NCI-H524 (cell line): Measurements from ENCODE around the gene OPN1MW3.
"Not testable (repeated sequence)": the region's sequence is repeated elsewhere in the genome, so short reads cannot be mapped to it uniquely, and the experiment has no call there.

Experiments used
- DNase-seq, 2 experiments: peaks; one replicate each; lab custom pipeline; 2025; lab: John Stamatoyannopoulos, UW

Gene OPN1MW3

DNA sequence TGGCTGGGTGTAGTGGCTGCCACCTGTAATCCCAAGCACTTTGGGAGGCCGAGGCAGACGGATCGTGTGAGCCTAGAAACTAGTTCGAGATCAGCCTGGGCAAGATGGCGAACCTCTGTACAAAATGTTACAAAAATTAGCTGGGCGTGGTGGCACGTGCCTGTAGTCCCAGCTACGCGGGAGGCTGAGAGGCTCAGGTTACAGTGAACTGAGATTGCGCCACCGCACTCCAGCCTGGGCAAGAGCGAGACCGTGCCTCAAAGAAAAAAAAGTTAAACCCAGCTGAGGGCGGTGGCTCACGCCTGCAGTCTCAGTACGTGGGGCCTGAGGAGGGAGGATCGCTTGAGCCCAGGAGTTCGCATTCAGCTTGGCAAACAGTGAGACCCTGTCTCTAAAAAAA is 39.3 kb downstream of the OPN1MW3 start:
- DNase-seq: no peak

DNA sequence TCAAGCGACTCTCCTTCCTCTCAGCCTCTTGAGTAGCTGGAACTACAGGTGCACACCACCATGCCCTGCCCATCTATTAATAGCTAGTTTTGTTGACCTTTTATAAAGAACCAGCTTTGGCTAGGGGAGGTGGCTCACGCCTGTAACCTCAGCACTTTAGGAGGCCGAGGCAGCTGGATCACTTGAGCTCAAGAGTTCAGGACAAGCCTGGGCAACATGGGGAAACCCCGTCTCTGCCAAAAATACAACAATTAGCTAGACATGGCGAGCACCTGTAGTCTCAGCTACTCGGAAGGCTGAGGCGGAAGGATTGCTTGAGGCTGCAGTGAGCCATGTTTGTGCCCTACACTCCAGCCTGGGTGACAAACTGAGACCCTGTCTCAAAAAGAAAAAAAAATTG is 40.9 kb downstream of the OPN1MW3 start:
- DNase-seq: peak in 1 of 2 experiments; percentile 29

DNA sequence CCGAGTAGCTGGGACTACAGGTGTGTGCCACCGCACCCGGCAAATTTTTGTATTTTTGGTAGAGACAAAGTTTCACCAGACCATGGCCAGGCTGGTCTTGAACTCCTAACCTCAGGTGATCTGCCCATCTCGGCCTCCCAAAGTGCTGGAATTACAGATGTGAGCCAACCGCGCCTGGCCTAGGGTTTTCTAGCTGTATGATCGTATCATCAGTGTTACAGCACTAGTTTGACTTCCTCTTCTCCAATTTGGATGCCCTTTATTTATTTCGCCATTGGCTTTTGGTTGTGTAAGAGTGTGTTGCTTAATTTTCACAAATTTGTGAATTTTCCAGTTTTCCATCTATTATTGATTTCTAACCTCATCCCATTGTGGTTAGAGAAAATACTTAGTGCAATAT is 43.4 kb downstream of the OPN1MW3 start:
- no peak for DNase-seq

DNA sequence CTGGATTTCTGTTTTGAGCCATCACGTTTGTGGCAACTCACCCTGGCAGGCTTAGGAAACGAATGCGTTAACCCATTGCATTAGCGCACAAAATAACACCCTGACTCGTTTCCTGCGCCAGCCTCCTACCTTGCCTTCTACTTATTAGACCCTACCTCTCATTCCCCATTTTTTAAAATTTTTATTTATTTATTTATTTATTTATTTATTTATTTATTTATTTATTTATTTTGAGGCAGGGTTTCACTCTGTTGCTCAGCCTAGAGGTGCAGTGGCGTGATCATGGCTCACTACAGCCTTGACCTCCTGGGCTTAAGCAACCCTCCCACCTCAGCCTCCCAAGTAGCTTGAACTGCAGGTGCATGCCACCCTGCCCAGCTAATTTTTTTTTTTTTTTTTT is 45.6 kb downstream of the OPN1MW3 start:
- not testable (repeated sequence) for DNase-seq

DNA sequence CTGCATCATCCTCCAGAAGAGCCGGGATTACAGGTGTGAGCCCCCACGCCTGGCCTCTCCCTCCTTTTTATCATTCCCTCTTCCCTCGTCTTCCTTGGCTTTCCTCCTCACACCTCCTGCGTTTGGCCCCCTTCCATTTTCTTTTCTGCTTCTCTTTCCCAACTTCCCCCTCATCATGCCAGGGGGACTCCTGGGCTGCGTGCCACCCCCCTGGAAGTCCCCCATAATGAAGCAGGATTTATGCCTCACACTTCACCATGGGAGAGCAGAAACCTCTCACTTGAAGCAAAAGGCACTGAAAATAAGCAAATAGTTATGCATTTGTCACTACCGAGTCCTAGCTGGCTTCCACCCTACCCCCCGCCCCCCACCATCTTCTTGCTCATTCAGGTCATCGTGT is 46.1 kb downstream of the OPN1MW3 start:
- no peak for DNase-seq

DNA sequence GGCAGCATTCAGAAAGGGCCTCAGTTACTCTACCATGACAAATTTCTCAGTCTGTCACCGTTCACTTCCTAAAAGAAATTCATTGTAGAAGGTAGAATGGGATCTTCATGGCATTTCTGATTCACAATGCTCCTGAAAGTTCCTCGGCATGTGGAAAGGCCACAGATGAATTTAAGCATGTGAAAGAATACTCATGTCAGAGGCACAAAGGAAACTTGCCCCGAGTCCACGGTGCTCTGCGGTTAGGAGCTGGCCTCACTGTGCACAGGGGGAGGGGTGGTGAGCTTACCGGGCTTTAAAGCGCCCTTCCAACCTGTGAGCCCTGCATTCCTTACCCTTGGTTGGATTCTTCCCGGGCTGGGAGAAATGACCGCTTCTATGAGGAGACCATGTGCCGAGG is 47.5 kb downstream of the OPN1MW3 start:
- DNase-seq: no peak

DNA sequence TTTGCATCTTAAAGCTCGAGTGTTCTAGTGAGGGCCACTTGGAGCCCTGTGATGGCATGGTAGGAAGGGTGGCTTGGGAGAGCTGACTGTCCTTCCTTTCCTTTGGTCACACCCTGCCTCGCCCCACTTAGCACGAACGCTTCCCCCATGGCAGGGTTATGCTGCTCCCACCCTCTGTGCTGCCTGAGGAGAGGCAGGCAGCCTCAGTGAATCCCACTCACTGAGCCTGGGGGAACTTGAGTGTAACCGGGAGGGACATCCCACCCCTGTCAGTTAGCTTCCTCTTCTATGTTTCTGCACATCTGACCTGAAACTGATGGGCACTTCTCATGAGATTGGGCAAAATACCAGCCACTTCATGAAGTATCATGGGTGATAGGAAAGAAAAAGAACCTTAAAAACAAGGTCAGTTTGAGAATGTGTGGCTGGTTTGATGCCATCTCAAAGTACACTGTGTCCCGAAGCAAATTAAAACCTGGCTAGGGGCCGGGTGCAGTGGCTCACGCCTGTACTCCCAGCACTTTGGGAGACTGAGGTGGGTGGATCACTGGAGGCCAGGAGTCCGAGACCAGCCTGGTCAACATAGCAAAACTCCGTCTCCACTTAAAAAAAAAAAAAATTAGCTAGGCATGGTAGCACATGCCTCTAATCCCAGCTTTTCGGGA is 48.3 kb downstream of the OPN1MW3 start:
- no peak for DNase-seq

DNA sequence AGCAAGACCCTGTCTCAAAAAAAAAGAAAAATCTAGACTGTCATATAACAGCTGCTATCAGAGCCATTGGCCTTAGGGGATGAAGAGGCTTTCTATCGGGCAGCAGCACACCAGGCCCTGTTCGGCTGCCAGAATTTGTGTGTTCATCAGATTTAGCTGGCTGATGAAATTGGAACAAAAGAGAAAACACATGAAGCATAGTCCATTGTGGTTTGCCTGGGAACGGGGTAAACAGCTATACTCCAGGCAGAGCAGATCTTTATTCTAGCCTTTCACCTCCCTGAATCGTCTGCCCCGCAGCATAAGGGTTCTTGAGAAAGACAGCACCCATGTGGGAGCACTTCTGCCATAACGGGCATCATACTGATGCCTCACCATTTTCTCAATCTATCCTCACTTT is 49.8 kb downstream of the OPN1MW3 start:
- DNase-seq: no peak

DNA sequence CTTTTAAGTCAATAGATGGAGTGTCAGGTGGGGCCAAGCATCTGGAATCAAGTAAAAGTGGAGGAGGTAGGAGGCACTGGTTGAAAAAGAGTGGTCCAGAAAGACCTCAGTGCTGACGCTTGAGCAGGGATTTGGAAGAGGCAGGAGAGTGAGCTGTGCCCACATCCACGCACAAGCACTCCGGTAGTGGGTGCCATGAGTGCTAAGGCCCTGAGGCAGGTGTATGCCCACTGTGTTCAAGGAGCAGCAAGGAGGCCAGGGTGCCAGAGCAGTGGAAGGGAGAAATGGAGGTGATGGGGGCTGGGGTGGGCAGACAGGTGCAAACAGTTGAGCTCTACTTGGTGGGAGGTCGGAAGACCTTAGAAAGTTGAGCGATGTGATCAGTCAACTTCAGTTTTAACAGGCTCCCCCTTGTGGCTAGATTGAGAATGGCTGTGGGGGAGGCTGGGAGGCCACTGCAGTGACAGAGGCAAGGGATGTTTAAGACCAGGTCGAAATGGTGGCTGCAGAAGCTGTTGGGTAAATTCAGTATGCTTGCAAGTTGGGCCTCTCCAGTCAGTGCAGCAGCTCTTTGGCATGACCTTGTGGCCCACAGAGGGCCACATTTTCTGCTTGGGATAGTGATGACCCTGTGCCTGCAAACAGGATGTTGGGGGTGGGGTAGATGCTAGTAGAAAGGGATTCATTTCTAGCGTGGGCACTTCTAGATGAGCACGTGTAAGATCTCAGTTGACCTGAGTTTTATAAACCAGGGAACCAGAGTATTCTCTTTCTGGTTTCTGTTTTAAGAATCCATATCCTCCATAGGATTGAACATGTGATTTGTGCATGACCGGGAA is 50.9 kb downstream of the OPN1MW3 start:
- peak; percentile 29 to 46 for DNase-seq

DNA sequence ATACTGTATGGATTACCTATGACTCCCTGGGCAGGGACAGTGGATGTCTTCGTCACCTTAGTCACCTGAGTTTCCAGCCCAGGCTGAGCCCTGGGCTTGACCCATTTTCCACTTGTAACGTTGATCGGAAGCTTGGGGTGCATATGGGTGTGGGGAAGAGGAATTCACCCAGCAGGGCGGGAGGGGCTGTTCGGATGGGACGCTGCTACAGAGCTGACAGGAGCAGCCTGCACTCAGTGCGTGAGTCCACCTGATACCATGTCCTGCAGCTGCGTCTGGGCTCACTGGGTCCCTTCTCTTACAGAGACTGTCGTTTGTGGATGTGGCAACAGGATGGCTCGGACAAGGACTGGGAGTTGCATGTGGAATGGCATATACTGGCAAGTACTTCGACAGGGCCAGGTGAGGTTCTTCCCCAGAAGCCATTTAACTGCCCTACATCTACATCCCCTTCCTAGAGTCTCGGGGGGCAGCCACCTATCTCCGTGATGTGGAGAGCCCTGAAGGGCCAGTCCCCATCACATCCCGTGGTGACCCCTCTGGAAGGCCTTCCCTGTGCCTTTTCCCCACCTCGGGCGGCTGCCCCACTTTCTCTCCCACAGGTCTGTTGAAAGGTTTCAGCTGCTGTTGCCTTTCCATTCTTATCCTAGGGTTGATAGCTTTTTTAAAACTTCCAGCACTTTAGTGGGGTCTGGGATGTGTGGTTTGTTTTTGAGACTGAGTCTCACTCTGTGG is 51.8 kb downstream of the OPN1MW3 start:
- DNase-seq: no peak

DNA sequence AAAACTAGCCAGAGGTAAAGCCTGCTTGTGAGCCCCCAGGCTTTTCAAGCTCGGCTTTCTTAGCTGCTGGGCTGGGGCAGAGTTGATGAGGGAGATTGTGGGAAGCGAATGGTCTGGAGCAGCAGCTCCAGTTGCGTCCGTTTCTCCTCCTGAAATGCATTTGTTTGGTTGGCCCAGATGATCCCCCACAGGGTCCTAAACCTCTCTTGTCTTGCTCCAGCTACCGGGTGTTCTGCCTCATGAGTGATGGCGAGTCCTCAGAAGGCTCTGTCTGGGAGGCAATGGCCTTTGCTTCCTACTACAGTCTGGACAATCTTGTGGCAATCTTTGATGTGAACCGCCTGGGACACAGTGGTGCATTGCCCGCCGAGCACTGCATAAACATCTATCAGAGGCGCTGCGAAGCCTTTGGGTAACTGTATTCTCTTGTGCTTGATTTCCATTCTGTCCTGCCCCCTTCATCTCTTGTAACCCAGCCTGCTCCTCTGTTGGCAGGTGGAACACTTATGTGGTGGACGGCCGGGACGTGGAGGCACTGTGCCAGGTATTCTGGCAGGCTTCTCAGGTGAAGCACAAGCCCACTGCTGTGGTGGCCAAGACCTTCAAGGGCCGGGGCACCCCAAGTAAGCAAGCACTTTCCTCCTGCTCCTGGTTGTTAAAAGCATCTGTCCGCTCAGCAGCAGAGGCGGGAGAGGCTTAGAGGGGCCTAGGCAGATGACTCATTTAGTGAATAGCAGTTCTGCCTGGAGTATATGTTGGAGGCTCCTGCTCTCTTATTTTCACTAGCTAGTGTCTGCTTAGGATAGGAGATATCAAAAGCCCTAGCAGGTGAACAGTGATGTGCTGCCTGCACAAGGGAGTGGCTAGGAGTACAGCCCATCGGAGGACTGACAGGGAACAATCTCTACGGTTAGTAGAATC is 53.5 kb downstream of the OPN1MW3 start:
- DNase-seq: no peak

DNA sequence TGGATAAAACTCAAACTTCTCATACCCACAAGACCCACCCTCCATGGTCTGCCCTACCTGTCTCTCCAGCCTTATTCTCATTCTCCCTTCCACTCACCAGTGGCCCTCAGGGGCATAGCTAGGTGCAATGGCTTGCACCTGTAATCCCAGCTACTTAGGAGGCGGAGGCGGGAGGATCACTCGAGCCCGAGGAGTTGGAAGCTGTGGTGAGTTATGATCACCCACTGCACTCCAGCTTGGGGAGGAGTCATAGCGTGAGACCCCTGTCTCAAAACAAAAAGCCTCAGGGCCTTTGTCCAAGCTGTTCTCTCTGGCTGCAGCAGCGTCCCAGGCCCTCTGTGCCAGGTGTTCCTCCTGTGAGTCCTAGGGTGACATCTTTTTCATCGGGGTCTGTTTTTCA is 54.7 kb downstream of the OPN1MW3 start:
- no peak for DNase-seq

DNA sequence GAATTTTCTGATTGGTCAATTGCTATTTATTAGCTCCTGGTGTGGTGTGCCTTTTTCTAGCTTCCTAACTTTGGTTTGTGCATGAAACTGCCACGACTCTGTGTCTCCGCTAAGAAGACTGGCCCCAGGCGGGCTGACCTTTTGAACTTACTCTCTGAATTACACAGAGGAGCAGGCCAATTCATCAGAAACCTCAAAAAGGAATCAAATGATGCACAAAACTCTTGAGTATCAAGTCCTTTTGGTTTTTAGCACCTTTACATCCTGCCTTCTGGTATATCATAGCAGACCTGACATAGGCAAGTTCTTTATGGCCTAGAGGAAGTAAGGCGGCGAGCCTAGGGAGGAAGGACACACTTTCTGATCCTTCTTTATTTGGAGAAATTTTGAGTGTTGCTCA is 55.8 kb downstream of the OPN1MW3 start:
- DNase-seq: no peak

DNA sequence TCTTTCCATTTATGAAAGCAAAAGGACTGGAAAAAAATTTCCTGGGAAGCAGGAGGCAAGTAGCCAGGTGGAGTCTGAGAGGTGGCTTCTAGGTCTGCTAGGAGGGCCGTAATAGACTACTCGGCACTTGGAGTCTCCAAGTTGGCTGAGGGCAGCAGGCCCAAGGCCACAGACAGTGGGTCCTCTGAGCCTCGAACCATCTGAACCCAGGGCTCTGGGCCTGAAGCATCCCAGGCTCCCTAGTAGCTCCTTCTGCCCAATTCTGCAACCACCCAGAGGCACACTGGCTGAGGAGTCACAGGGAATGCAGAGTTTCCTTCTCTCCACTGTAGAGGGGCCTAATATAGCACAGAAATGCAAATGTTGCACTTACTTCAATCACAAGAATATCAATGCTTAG is 58.0 kb downstream of the OPN1MW3 start:
- no peak for DNase-seq

DNA sequence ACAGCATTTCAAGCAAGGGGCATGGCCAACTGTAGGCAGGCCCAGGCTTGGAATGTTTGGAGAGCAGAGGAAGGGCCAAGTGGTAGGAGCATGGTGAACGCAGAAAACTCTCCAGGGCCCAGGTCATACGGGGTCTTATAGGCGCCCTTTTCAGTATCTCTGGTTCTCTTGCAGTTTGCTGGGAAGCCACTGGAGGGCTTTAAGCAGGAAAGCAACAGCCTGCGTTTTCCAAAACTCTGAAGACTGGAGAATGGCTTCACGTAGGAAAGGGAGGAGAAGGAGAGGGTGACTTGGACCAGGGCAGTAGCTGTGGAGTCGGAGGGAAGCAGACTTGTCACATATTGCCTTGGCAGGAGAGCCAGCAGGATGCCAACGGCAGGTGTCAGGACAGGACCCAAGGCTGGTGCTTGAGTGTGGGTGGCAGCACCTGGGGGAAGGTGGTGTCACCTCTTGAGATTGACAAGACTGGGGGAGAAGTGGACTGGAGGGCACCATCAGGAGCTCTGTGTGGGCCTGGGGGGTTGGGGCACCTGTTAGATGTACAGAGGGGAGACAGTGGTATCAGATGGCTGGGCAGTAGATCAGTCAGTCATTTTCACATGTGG is 60.1 kb downstream of the OPN1MW3 start:
- peak in 1 of 2 experiments; percentile 40 for DNase-seq

DNA sequence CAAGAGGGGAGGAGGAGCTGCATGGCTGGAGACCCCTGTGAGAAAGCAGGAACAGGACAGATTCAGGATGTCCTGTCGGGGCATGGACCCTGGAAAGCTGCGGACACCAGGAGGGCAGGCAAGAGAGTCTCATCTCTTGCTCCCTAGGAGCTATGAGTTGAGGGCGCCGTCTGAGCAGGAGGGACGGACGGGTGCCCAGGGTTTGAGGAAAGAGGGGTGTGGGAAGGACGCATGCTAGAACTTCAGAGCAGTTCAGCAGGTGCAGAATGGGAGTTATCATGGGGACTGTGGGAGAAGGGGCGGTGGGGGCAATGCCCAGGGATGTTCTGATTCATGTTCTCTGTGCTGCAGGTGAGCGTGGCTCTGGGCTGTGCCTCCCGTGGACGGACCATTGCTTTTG is 63.0 kb downstream of the OPN1MW3 start:
- no peak for DNase-seq
